BJ (cell line): Measurements from ENCODE around the gene ZNF121. TPM values are rescaled to one million over a fixed set of nuclear protein-coding genes. Genes with fewer than 3 reads are reported as not detected.
A peak's percentile ranks its signal among the peaks of the same experiment; 100 is the strongest.
"Not testable (repeated sequence)": the region's sequence is repeated elsewhere in the genome, so short reads cannot be mapped to it uniquely, and the experiment has no call there.

Experiments
- CTCF ChIA-PET: fragments of 350-600 bp; formaldehyde crosslinking; extraction: SDS; loops from one replicate; lab custom pipeline; 2021; ENCODE audit warnings: antibody characterized with exemption, inconsistent platforms; lab: Yijun Ruan, JAX
- POLR2A ChIA-PET: fragments of 300-600 bp; sonication (Branson Sonifier 250); formaldehyde crosslinking; extraction: SDS; loops from one replicate; lab custom pipeline; 2021; ENCODE audit warnings: antibody characterized with exemption; lab: Charles Lee
- DNase-seq: peaks from one replicate; pipeline ENCODE4 v3.0.0-alpha.2; 2011; ENCODE audit warnings: low read depth
- H3K27me3 ChIP-seq: 2 replicates; pipeline ENCODE4 v1.6.0; 2011; ENCODE audit warnings: low read length; ENCODE audit not compliant: control insufficient read depth, insufficient read depth
- H3K36me3 ChIP-seq: 2 replicates; pipeline ENCODE4 v1.5.1; 2011; ENCODE audit warnings: low read length; ENCODE audit not compliant: control insufficient read depth, insufficient read depth
- H3K4me3 ChIP-seq: 2 replicates; pipeline ENCODE4 v1.5.1; 2011; ENCODE audit warnings: low read depth, mild to moderate bottlenecking, control low read depth, low read length
- polyA plus RNA-seq: library from polyadenylated mRNA; depleted of rRNA; stranded (reverse); fragments of >200 nt; gene quantifications from 2 replicates; pipeline ENCODE4 v1.2.3, GENCODE V29; 2011
- TF ChIP-seq, protein P1 (sequence below): IDR thresholded peaks from 2 replicates; pipeline ENCODE4 v1.5.1; 2011; ENCODE audit warnings: low read depth, mild to moderate bottlenecking, control low read depth, inconsistent platforms, low read length, moderate library complexity; ENCODE audit not compliant: insufficient read depth

ZNF121 gene
- polyA plus RNA-seq, 1 experiment, result 1.7 TPM

DNA sequence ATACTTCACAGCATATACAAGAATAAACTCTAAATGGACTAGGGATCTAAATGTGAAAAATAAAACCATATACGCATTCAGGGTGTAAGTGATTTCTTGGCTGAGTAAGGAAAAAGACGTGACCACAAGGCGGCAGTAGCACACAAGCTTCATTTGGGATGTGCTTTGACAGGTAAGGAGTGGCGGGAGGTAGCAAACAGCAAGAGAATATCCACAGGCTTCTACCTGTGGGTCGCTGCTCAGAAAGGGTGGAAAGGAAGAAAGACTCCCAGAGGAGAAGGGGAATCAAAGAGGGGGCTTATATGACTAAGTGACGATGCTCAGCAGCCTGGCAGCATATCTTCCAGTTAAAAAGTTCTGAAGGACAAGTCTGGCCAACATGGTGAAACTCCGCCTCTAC is 2.5 kb upstream of the ZNF121 start:
- TF ChIP-seq, protein P1, sequence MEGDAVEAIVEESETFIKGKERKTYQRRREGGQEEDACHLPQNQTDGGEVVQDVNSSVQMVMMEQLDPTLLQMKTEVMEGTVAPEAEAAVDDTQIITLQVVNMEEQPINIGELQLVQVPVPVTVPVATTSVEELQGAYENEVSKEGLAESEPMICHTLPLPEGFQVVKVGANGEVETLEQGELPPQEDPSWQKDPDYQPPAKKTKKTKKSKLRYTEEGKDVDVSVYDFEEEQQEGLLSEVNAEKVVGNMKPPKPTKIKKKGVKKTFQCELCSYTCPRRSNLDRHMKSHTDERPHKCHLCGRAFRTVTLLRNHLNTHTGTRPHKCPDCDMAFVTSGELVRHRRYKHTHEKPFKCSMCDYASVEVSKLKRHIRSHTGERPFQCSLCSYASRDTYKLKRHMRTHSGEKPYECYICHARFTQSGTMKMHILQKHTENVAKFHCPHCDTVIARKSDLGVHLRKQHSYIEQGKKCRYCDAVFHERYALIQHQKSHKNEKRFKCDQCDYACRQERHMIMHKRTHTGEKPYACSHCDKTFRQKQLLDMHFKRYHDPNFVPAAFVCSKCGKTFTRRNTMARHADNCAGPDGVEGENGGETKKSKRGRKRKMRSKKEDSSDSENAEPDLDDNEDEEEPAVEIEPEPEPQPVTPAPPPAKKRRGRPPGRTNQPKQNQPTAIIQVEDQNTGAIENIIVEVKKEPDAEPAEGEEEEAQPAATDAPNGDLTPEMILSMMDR, result peak; percentile 69
- CTCF ChIA-PET, result interaction anchor here (0.6 to 2.3 kb wide), 9 partner anchors 12 to 221 kb away, joined by 3 to 5 read pairs (median 4); no protein-coding TSS in a partner anchor
- Histone ChIP-seq H3K4me3 (no peak overlapping the region), H3K27me3 (no peaks in the 10 kb centered on the region), H3K36me3 (no peaks in the 10 kb centered on the region; the same call in 1 of the 2 replicates)
- POLR2A ChIA-PET, result no interaction called here
- no peak for DNase-seq

DNA sequence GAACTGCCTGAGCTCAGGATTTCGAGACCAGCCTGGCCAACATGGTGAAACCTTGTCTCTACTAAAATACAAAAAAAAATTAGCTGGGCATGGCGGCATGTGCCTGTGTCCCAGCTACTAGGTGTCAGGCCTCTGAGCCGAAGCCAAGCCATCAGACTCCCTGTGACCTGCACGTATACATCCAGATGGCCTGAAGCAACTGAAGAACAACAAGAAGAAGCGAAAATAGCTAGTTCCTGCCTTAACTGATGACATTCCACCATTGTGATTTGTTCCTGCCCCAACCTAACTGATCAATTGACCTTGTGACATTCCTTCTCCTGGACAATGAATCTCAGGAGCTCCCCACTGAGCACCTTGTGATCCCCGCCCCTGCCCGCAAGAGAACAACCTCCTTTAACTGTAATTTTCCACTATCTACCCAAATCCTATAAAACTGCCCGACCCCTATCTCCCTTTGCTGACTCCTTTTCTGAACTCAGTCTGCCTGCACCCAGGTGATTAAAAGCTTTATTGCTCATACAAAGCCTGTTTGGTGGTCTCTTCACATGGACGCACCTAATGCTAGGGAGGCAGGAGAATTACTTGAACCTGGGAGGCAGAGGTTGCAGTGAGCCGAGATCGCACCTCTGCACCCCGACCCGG is 2.1 kb downstream of the ZNF121 start:
- CTCF ChIA-PET, result interaction anchor here (0.8 kb wide), 1 partner anchor 217 kb away, joined by 3 read pairs; no protein-coding TSS in a partner anchor
- H3K27me3 ChIP-seq, POLR2A ChIA-PET, H3K4me3 ChIP-seq, DNase-seq, H3K36me3 ChIP-seq: not testable (repeated sequence)

DNA sequence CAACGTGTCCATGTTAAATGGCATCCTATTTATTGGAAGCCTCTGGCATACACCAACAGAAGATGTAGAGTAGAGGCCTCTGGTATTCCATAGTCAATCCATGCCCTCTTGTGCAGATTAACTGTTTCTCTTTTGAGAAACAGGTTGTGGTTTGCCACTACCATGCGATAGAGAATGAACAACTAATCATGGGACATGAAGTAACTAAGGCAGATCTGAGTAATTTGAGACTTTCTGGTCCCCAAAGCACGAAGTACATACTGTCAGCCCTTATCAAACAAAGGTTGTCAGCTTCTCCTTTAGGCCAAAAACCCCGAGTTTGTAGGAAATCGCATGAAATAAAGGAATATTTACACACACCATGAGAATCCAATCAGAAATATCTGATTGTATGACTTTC is 3.6 kb downstream of the ZNF121 start:
- CTCF ChIA-PET, result no interaction called here
- TF ChIP-seq, protein P1, result no peak

DNA sequence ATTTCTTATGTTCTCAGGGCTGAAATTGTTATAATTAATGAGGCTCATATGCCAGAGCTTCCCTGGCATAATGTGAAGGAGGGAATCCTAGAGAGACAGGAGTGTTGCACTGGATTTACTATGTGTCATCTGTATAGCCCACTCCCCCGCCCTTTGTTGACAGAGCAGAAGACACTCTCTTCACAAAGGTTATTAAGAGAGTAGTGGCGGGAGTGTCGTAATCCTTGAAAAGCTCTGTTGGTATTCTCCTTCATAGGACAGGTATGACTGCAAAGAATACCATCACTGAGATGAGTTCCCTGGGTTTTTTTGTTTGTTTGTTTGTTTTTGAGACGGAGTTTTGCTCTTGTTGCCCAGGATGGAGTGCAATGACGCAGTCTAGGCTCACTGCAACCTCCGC is 14.0 kb downstream of the ZNF121 start:
- H3K36me3 ChIP-seq, result peaks cover 10% of the 10 kb centered on the region
- POLR2A ChIA-PET, result interaction anchor here (0.6 kb wide), 1 partner anchor 8 kb away, joined by 12 read pairs; no protein-coding TSS in a partner anchor
- no peak overlapping the region for H3K4me3 ChIP-seq
- TF ChIP-seq, protein P1, result no peak
- CTCF ChIA-PET, result no interaction called here
- DNase-seq, result no peak
- H3K27me3 ChIP-seq, result no peaks in the 10 kb centered on the region

More for the DNA sequence above, 3.6 kb downstream of the ZNF121 start:
- Histone ChIP-seq H3K36me3 (peaks cover 1% of the 10 kb centered on the region), H3K27me3 (no peaks in the 10 kb centered on the region), H3K4me3 (no peak overlapping the region)
- DNase-seq, result no peak
- POLR2A ChIA-PET, result no interaction called here

DNA sequence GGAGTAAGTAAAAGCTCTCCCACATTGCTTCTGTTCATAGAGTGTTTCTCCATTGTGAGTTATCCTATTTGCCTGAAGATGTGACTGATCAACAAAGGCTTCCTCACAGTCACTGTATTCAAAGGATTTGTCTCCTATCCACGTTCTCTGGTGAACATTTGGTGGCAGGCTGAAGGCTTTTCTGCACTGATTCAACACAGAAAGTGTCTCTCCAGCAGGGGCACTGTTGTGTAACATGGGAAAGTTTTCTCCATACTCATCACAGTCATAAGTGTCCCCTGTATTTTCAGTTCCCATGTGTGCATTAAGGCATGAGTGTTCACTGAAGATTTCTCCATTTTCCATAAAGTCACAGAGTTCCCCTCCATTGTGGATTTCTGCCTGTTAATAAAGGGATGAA is 17.6 kb downstream of the ZNF121 start:
- POLR2A ChIA-PET, result no interaction called here
- Histone ChIP-seq H3K4me3 (no peak overlapping the region), H3K27me3 (no peaks in the 10 kb centered on the region), H3K36me3 (peaks cover 17% of the 10 kb centered on the region)
- DNase-seq, result no peak
- TF ChIP-seq, protein P1, result no peak
- CTCF ChIA-PET, result no interaction called here
